Measurements from ENCODE around the gene BPTF. TPM values are rescaled to one million over a fixed set of nuclear protein-coding genes. Genes with fewer than 3 reads are reported as not detected.
"Not testable (repeated sequence)": the region's sequence is repeated elsewhere in the genome, so short reads cannot be mapped to it uniquely, and the experiment has no call there.

BPTF gene
- total RNA-seq, 3 donors from 2014 or later (not counting 1 experiment from before 2014, with no cell fraction given) = 168 to 205 (median 193) TPM

DNA sequence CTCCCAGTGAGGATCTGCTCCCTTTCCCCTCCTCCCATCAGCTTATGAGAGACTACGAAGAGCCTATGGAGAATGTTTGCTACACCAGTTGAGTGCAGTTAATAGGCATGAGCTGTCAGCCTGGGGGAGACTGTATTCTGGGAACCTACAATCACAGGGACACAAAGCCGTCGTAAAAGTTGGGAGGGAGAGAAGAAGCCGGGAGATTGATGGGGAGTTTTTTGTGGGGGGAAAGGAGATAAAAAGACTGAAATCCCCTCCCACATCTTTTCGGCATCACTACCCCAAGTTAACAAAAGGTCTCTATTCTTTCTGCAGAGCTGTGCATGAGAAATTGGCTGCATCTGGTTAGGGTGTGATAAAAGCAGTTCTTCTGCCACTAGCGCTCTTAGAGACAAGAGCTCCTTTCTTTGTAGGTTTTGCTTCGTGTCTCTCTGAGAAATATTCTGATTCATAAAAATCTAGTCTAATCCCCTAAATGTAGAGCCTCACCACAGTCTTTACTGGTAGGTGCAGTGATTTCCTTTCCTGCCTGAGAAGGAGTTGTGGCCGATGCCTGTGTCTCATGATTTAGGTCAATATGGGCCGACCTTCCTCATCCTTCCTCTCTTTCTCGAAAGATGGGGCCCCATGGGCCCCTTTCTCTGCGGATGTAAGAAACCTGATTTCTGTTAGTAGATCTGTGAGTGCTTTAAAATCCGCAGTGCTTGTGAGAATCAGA lies 77.4 kb downstream of the BPTF start:
- intact Hi-C loops (cut with micrococcal nuclease) = no loop called here

DNA sequence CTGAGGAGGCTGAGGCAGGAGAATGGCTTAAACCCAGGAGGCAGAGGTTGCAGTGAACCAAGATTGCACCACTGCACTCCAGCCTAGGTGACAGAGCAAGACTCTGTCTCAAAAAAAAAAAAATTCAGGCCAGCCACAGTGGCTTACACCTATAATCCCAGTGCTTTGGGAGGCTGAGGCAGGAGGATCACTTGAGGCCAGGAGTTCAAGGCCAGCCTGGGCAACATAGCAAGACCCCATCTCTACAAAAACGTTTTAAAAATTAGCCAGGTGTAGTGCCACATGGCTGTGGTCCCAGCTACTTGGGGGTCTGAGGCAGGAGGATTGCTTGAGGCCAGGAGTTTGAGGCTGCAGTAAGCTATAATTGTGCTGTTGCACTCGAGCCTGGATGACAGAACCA lies 80.0 kb downstream of the BPTF start:
- WGBS (ENCODE audit: insufficient coverage) = 94% methylated on average over 2 of the region's 2 CpGs
- peaks cover 68% of the 10 kb centered on the region for H3K36me3 ChIP-seq (ENCODE audit: control insufficient read depth, insufficient read depth, low read length)
- H3K9me3 ChIP-seq (ENCODE audit: control insufficient read depth, insufficient read depth, low read length); H3K4me1 Mint-ChIP-seq; H3K9me3 Mint-ChIP-seq; DNase-seq; intact Hi-C loops (cut with micrococcal nuclease); H3K36me3 Mint-ChIP-seq; H3K27ac Mint-ChIP-seq; H3K27me3 ChIP-seq (ENCODE audit: control insufficient read depth, insufficient read depth, low read length); H3K27me3 Mint-ChIP-seq (ENCODE audit: low read depth in 2 of 2); H3K27ac ChIP-seq (ENCODE audit: low read length); H3K4me3 ChIP-seq (ENCODE audit: low read length); H3K4me1 ChIP-seq (ENCODE audit: control insufficient read depth, insufficient read depth, low read length); ATAC-seq; H3K4me3 Mint-ChIP-seq: not testable (repeated sequence)

More for the DNA sequence above, 77.4 kb downstream of the BPTF start:
- Histone ChIP-seq H3K27me3 (ENCODE audit: control insufficient read depth, insufficient read depth, low read length) (no peaks in the 10 kb centered on the region), H3K27ac (ENCODE audit: low read length) (no peak overlapping the region), H3K4me3 (ENCODE audit: low read length) (no peak overlapping the region), H3K4me1 (ENCODE audit: control insufficient read depth, insufficient read depth, low read length) (no peaks in the 10 kb centered on the region), H3K36me3 (ENCODE audit: control insufficient read depth, insufficient read depth, low read length) (peaks cover 69% of the 10 kb centered on the region), H3K9me3 (ENCODE audit: control insufficient read depth, insufficient read depth, low read length) (no peaks in the 10 kb centered on the region)
- Mint-ChIP-seq H3K27me3 (ENCODE audit: low read depth in 2 of 2) (no peaks in the 10 kb centered on the region), H3K27ac (no peak overlapping the region), H3K9me3 (no peaks in the 10 kb centered on the region), H3K4me3 (no peak overlapping the region), H3K36me3 (no peaks in the 10 kb centered on the region), H3K4me1 (no peaks in the 10 kb centered on the region)
- ATAC-seq (no peak), DNase-seq (no peak)
- 97% methylated on average over 8 of the region's 12 CpGs for WGBS (ENCODE audit: insufficient coverage)
- TF ChIP-seq CTCF (IDR thresholded peaks at IDR 0.05) = no peak

- H3K36me3 ChIP-seq (ENCODE audit: control insufficient read depth, insufficient read depth, low read length) = peaks cover 65% of the 10 kb centered on the region
- H3K9me3 Mint-ChIP-seq; H3K4me1 ChIP-seq (ENCODE audit: control insufficient read depth, insufficient read depth, low read length); DNase-seq; intact Hi-C loops (cut with micrococcal nuclease); H3K4me3 ChIP-seq (ENCODE audit: low read length); H3K27ac Mint-ChIP-seq; H3K9me3 ChIP-seq (ENCODE audit: control insufficient read depth, insufficient read depth, low read length); H3K27ac ChIP-seq (ENCODE audit: low read length); ATAC-seq; H3K4me3 Mint-ChIP-seq; H3K27me3 ChIP-seq (ENCODE audit: control insufficient read depth, insufficient read depth, low read length); H3K27me3 Mint-ChIP-seq (ENCODE audit: low read depth in 2 of 2): not testable (repeated sequence)
- H3K36me3 Mint-ChIP-seq = peaks cover 22% of the 10 kb centered on the region
- H3K4me1 Mint-ChIP-seq = peaks cover 8 to 12% of the 10 kb centered on the region in 2 donors
- WGBS (ENCODE audit: insufficient coverage) = 96% methylated on average over 7 of the region's 7 CpGs
Measured at GRCh38 chr17:67910117-67910803, 85.0 kb downstream of the BPTF start.

- Mint-ChIP-seq H3K4me3 (no peak overlapping the region), H3K36me3 (peaks cover 22% of the 10 kb centered on the region), H3K27me3 (ENCODE audit: low read depth in 2 of 2) (no peaks in the 10 kb centered on the region), H3K4me1 (peaks cover 14 to 18% of the 10 kb centered on the region in 2 donors), H3K9me3 (no peaks in the 10 kb centered on the region), H3K27ac (peak overlapping the region; percentile 31 to 76)
- DNase-seq (no peak), ATAC-seq (no peak)
- H3K9me3 ChIP-seq (ENCODE audit: control insufficient read depth, insufficient read depth, low read length) = no peaks in the 10 kb centered on the region
- intact Hi-C loops (cut with micrococcal nuclease) = no loop called here
- no peak for TF ChIP-seq CTCF (IDR thresholded peaks at IDR 0.05)
- peaks cover 63% of the 10 kb centered on the region for H3K36me3 ChIP-seq (ENCODE audit: control insufficient read depth, insufficient read depth, low read length)
- no peaks in the 10 kb centered on the region for H3K27me3 ChIP-seq (ENCODE audit: control insufficient read depth, insufficient read depth, low read length)
- no peak overlapping the region for H3K27ac ChIP-seq (ENCODE audit: low read length)
- H3K4me1 ChIP-seq (ENCODE audit: control insufficient read depth, insufficient read depth, low read length) = no peaks in the 10 kb centered on the region
- no peak overlapping the region for H3K4me3 ChIP-seq (ENCODE audit: low read length)
- 88% methylated on average over 8 of the region's 10 CpGs for WGBS (ENCODE audit: insufficient coverage)
Measured at GRCh38 chr17:67911059-67911782, 85.9 kb downstream of the BPTF start.

Data from natural killer cell (primary cell).